H1 (cell line): ENCODE results near the gene SLC8A1. TPM values are rescaled to one million over a fixed set of nuclear protein-coding genes. Genes with fewer than 3 reads are reported as not detected.

Source experiments
- CTCF ChIA-PET: fragments of 300-600 bp; sonication (Branson Sonifier 250); formaldehyde crosslinking; loops from one replicate; lab custom pipeline; 2021; ENCODE audit not compliant: partially characterized antibody; lab: Charles Lee
- POLR2A ChIA-PET: fragments of 300-600 bp; sonication (Branson Sonifier 250); formaldehyde crosslinking; loops from one replicate; lab custom pipeline; 2021; ENCODE audit warnings: inconsistent platforms; ENCODE audit not compliant: partially characterized antibody; lab: Charles Lee
- DNase-seq, 2 experiments: peaks; one replicate each; pipeline versions ENCODE4 v3.0.0 to v3.0.0-alpha.2; 2010 to 2022; ENCODE audit warnings: low spot score in 2 of 2, low read depth in 1 of 2, mixed read lengths in 1 of 2
- FAIRE-seq: peaks from 2 replicates; lab custom pipeline; 2011; peaks lifted over from hg19 to GRCh38; lab: Jason Lieb, UNC
- H2AFZ ChIP-seq: 2 replicates; pipeline ENCODE4 v1.8.1; 2012; ENCODE audit warnings: low read length, inconsistent platforms
- H2AK5ac ChIP-seq: 2 replicates; pipeline ENCODE4 v1.6.1; 2013; ENCODE audit warnings: low read depth, low read length
- H2BK120ac ChIP-seq: replicated peaks from 2 replicates; pipeline ENCODE3; 2013; ENCODE audit warnings: low read depth, low read length, inconsistent platforms
- H2BK12ac ChIP-seq: 2 replicates; pipeline ENCODE4 v1.6.1; 2013; ENCODE audit warnings: low read depth, low read length
- H2BK15ac ChIP-seq: 2 replicates; pipeline ENCODE4 v1.6.1; 2013; ENCODE audit warnings: low read length
- H2BK20ac ChIP-seq: 2 replicates; pipeline ENCODE4 v1.6.1; 2013; ENCODE audit warnings: low read length
- H2BK5ac ChIP-seq: 2 replicates; pipeline ENCODE4 v1.6.1; 2013; ENCODE audit warnings: low read depth, low read length
- H3K14ac ChIP-seq: 2 replicates; pipeline ENCODE4 v1.6.1; 2013; ENCODE audit warnings: inconsistent platforms; ENCODE audit not compliant: insufficient read length
- H3K18ac ChIP-seq: 2 replicates; pipeline ENCODE4 v1.6.1; 2013; ENCODE audit warnings: low read length; ENCODE audit errors: extremely low read depth
- H3K23ac ChIP-seq: 2 replicates; pipeline ENCODE4 v1.6.1; 2013; ENCODE audit warnings: inconsistent platforms; ENCODE audit not compliant: insufficient read length
- H3K23me2 ChIP-seq: 2 replicates; pipeline ENCODE4 v1.6.1; 2013; ENCODE audit warnings: low read depth, low read length
- H3K27ac ChIP-seq: 2 replicates; pipeline ENCODE4 v1.6.1; 2011; ENCODE audit warnings: low read depth, low read length, inconsistent platforms
- H3K27me3 ChIP-seq, 4 experiments: replicated peaks in 1 of 4; 1 replicate in 1 of 4; 2 replicates in 3 of 4; pipeline versions ENCODE4 v1.6.1 to v1.8.1; 2011 to 2013; ENCODE audit warnings: low read length in 3 of 4, mild to moderate bottlenecking in 3 of 4, inconsistent platforms in 2 of 4, mixed read lengths in 2 of 4, moderate library complexity in 1 of 4; ENCODE audit not compliant: control insufficient read depth in 3 of 4, insufficient read depth in 3 of 4; ENCODE audit errors: extremely low read depth in 1 of 4
- H3K36me3 ChIP-seq, 4 experiments: 2 replicates each; pipeline versions ENCODE4 v1.6.1 to v1.8.1; 2011 to 2013; ENCODE audit warnings: mild to moderate bottlenecking in 4 of 4, low read length in 3 of 4, moderate library complexity in 2 of 4, control low read depth in 1 of 4, inconsistent platforms in 1 of 4; ENCODE audit not compliant: insufficient read depth in 4 of 4, control insufficient read depth in 2 of 4
- H3K4ac ChIP-seq: replicated peaks from 2 replicates; pipeline ENCODE3; 2013; ENCODE audit warnings: low read length, low read depth, mixed read lengths, inconsistent platforms; ENCODE audit not compliant: insufficient read length
- H3K4me1 ChIP-seq, 4 experiments: replicated peaks in 1 of 4; 1 replicate in 1 of 4; 2 replicates in 3 of 4; pipeline versions ENCODE4 v1.6.1 to v1.8.1; 2011 to 2013; ENCODE audit warnings: low read length in 3 of 4, inconsistent platforms in 2 of 4, mixed read lengths in 1 of 4; ENCODE audit not compliant: insufficient read depth in 4 of 4, control insufficient read depth in 3 of 4
- H3K4me2 ChIP-seq, 2 experiments: 2 replicates each; pipeline versions ENCODE4 v1.6.1 to v1.8.1; 2011 to 2013; ENCODE audit warnings: low read depth in 2 of 2, low read length in 2 of 2, control low read depth in 1 of 2, inconsistent platforms in 1 of 2, mild to moderate bottlenecking in 1 of 2; ENCODE audit not compliant: insufficient read depth in 1 of 2
- H3K4me3 ChIP-seq, 4 experiments: fragments of 200-600, 300-600 bp in 1 of 4; sonication (generic), shearing (Covaris generic), sonication (Bioruptor Twin) in 1 of 4; 2 replicates each; pipeline versions ENCODE4 v1.5.1 to v1.8.1; 2011 to 2016; ENCODE audit warnings: low read length in 4 of 4, low read depth in 3 of 4, control low read depth in 2 of 4, inconsistent platforms in 2 of 4, mild to moderate bottlenecking in 2 of 4, mixed read lengths in 1 of 4, moderate library complexity in 1 of 4; ENCODE audit not compliant: insufficient read depth in 2 of 4; ENCODE audit errors: extremely low read depth in 1 of 4
- H3K56ac ChIP-seq: replicated peaks from 2 replicates; pipeline ENCODE3; 2013; ENCODE audit warnings: low read depth, mild to moderate bottlenecking, mixed read lengths, low read length, inconsistent platforms; ENCODE audit not compliant: insufficient read length
- H3K79me1 ChIP-seq: 2 replicates; pipeline ENCODE4 v1.6.1; 2013; ENCODE audit warnings: low read depth, low read length, control low read depth
- H3K79me2 ChIP-seq, 2 experiments: 2 replicates each; pipeline versions ENCODE4 v1.6.1 to v1.8.1; 2012 to 2013; ENCODE audit warnings: low read length in 2 of 2, mild to moderate bottlenecking in 2 of 2, inconsistent platforms in 1 of 2; ENCODE audit not compliant: insufficient read depth in 2 of 2, control insufficient read depth in 1 of 2
- H3K9ac ChIP-seq, 4 experiments: replicated peaks in 1 of 4; 1 replicate in 1 of 4; 2 replicates in 3 of 4; pipeline versions ENCODE4 v1.6.1 to v1.8.1; 2011 to 2013; ENCODE audit warnings: low read depth in 3 of 4, low read length in 3 of 4, control low read depth in 2 of 4, mild to moderate bottlenecking in 2 of 4, moderate library complexity in 2 of 4, inconsistent platforms in 1 of 4; ENCODE audit errors: extremely low read depth in 1 of 4
- H3K9me3 ChIP-seq, 2 experiments: 2 replicates each; pipeline versions ENCODE4 v1.6.1 to v1.8.1; 2012 to 2013; ENCODE audit warnings: mild to moderate bottlenecking in 2 of 2, moderate library complexity in 2 of 2, control low read depth in 1 of 2, inconsistent platforms in 1 of 2, low read depth in 1 of 2, low read length in 1 of 2, mixed read lengths in 1 of 2; ENCODE audit not compliant: insufficient read depth in 2 of 2
- H4K20me1 ChIP-seq, 2 experiments: replicated peaks in 1 of 2; 2 replicates each; pipeline versions ENCODE3 to v1.8.1; 2011 to 2013; ENCODE audit warnings: inconsistent platforms in 2 of 2, low read length in 2 of 2, mild to moderate bottlenecking in 1 of 2; ENCODE audit not compliant: insufficient read depth in 2 of 2, control insufficient read depth in 1 of 2
- H4K5ac ChIP-seq: 2 replicates; pipeline ENCODE4 v1.6.1; 2013; ENCODE audit warnings: low read length, low read depth, mixed read lengths, inconsistent platforms; ENCODE audit not compliant: insufficient read length
- H4K8ac ChIP-seq: 2 replicates; pipeline ENCODE4 v1.8.0; 2013; ENCODE audit warnings: mild to moderate bottlenecking, moderate library complexity, low read length, inconsistent platforms; ENCODE audit not compliant: insufficient read depth; ENCODE audit errors: extremely low read depth
- H4K91ac ChIP-seq: replicated peaks from 2 replicates; pipeline ENCODE3; 2013; ENCODE audit warnings: low read length, mixed read lengths, inconsistent platforms; ENCODE audit not compliant: insufficient read length
- GTF2F1 ChIP-seq: IDR thresholded peaks from 2 replicates; pipeline ENCODE4 v1.6.1; 2012; ENCODE audit warnings: low read depth, low read length, improper control_type of control experiment, borderline replicate concordance
- JUND ChIP-seq: IDR thresholded peaks from 2 replicates; pipeline ENCODE4 v1.6.1; 2011; ENCODE audit warnings: mild to moderate bottlenecking, improper control_type of control experiment, low read length
- KDM1A ChIP-seq: fragments of 200-600, 300-600 bp; sonication (generic); IDR thresholded peaks from 2 replicates; pipeline ENCODE4 v1.7.1; 2016; ENCODE audit warnings: mild to moderate bottlenecking, low read length, borderline replicate concordance
- MAFK ChIP-seq: IDR thresholded peaks from 2 replicates; pipeline ENCODE4 v1.6.1; 2012; ENCODE audit warnings: low read depth, mild to moderate bottlenecking, improper control_type of control experiment, low read length
- POU5F1 ChIP-seq: IDR thresholded peaks from 2 replicates; pipeline ENCODE4 v1.6.1; 2011; ENCODE audit warnings: low read depth, mild to moderate bottlenecking, low read length, moderate library complexity
- SIN3A ChIP-seq, 2 experiments: IDR thresholded peaks in 1 of 2; conservative IDR thresholded peaks in 1 of 2; 2 replicates each; pipeline ENCODE4 v1.6.1; 2011 to 2012; ENCODE audit warnings: low read length in 2 of 2, improper control_type of control experiment in 1 of 2, low read depth in 1 of 2, mild to moderate bottlenecking in 1 of 2
- SIX5 ChIP-seq: IDR thresholded peaks from 2 replicates; pipeline ENCODE4 v1.6.1; 2011; ENCODE audit warnings: mild to moderate bottlenecking, low read depth, low read length
- TAF1 ChIP-seq: IDR thresholded peaks from 2 replicates; pipeline ENCODE4 v1.6.1; 2011; ENCODE audit warnings: mild to moderate bottlenecking, low read depth, low read length
- WGBS, 2 experiments: shearing (Covaris generic) in 1 of 2; methylation state at CpG; one replicate each; pipeline versions ENCODE4 v1.1.6 to v1.1.7; 2013 to 2015; ENCODE audit warnings: low lambda C conversion rate in 2 of 2, mixed read lengths in 2 of 2, inconsistent platforms in 1 of 2, low coverage in 1 of 2, missing lambda C conversion rate in 1 of 2; ENCODE audit not compliant: insufficient replicate concordance in 2 of 2, insufficient coverage in 1 of 2, insufficient read length in 1 of 2; ENCODE audit errors: extremely low coverage in 1 of 2, missing lambda C conversion rate in 1 of 2; 5-methylcytosine and 5-hydroxymethylcytosine counted together
- polyA plus RNA-seq, 7 experiments: library from polyadenylated mRNA; depleted of rRNA in 3 of 7; stranded (reverse) in 5 of 7; unstranded in 2 of 7; fragments of >200 nt in 5 of 7; fragments of 200-250 nt in 2 of 7; gene quantifications; 1 replicate in 5 of 7; 2 replicates in 1 of 7; 4 replicates in 1 of 7; pipeline versions ENCODE4 v1.2.1 to v1.2.3, GENCODE V29; 2011 to 2013; ENCODE audit warnings: missing spikeins in 2 of 7, mixed read lengths in 2 of 7
- total RNA-seq: library from RNA; stranded (reverse); fragmentation: NEBNext Ultra II Directional; extraction: Animal tissue kit (Norgen Biotek cat#: 25700); gene quantifications from 2 replicates; pipeline ENCODE4 v1.2.1, GENCODE V29; 2021

SLC8A1 gene
- total and polyA plus RNA-seq, 2 of the 8 experiments (the other 6 are each of a cell fraction or from before 2014, with no cell fraction given): 0.68 to 3.6 TPM

GRCh38 chr2:40115348-40115747 is 336.5 kb downstream of the SLC8A1 start:
- no peak overlapping the region for H3K23ac ChIP-seq
- H3K56ac ChIP-seq: no peak overlapping the region
- no peak overlapping the region for H2AFZ ChIP-seq
- no peak overlapping the region for H2BK20ac ChIP-seq
- H4K91ac ChIP-seq: no peak overlapping the region
- 92% methylated on average over 12 of the region's 12 CpGs; no CpG with 5 or more reads in 1 of the 2 experiments for WGBS, 2 experiments
- H4K8ac ChIP-seq: no peak overlapping the region
- no peak overlapping the region for H2BK120ac ChIP-seq
- no peaks in the 10 kb centered on the region for H4K20me1 ChIP-seq
- H3K79me1 ChIP-seq: no peaks in the 10 kb centered on the region
- no peak overlapping the region for H2BK15ac ChIP-seq
- H3K4me1 ChIP-seq: no peaks in the 10 kb centered on the region
- H3K14ac ChIP-seq: no peak overlapping the region
- no peaks in the 10 kb centered on the region for H3K9me3 ChIP-seq
- H2AK5ac ChIP-seq: no peak overlapping the region
- no peaks in the 10 kb centered on the region for H3K27me3 ChIP-seq
- H3K18ac ChIP-seq: no peak overlapping the region
- DNase-seq (no peak), FAIRE-seq (no peak)
- H3K27ac ChIP-seq: no peak overlapping the region
- no peaks in the 10 kb centered on the region for H3K79me2 ChIP-seq
- no peak overlapping the region; the same call in 1 of the 2 replicates for H2BK12ac ChIP-seq
- H3K4me2 ChIP-seq: no peak overlapping the region
- ChIA-PET POLR2A (no interaction called here), CTCF (interaction anchor here (0.6 to 1.3 kb wide), 3 partner anchors 9 to 41 kb away, joined by 3 to 4 read pairs (median 3); no protein-coding TSS in a partner anchor)
- no peaks in the 10 kb centered on the region for H3K23me2 ChIP-seq
- no peaks in the 10 kb centered on the region for H3K36me3 ChIP-seq
- no peak overlapping the region for H3K9ac ChIP-seq
- no peak overlapping the region for H3K4ac ChIP-seq
- no peak overlapping the region for H2BK5ac ChIP-seq
- H3K4me3 ChIP-seq: no peak overlapping the region
- H4K5ac ChIP-seq: no peak overlapping the region
- TF ChIP-seq MAFK (no peak), SIX5 (no peak), POU5F1 (no peak), JUND (no peak), GTF2F1 (no peak), TAF1 (no peak), KDM1A (no peak), SIN3A (conservative IDR thresholded peaks at IDR 0.05 in 1 of 2, IDR thresholded peaks at IDR 0.05 in 1 of 2; ENCODE audit: low read depth in 1 of 2, low read length in 2 of 2) (no peak)
